ENCODE data around the gene PCDH9.

Gene PCDH9

GRCh38 chr13:66974889-66975288 lies 255.2 kb downstream of the PCDH9 start:
- Histone ChIP-seq H3K9me3 (ENCODE audit: control insufficient read depth, insufficient read depth, low read length) (no peaks in the 10 kb centered on the region), H3K36me3 (ENCODE audit: control insufficient read depth, insufficient read depth, low read length) (no peaks in the 10 kb centered on the region), H3K9ac (ENCODE audit: low read depth, low read length) (no peak overlapping the region), H3K27me3 (ENCODE audit: control insufficient read depth, insufficient read depth, low read length) (no peaks in the 10 kb centered on the region), H3K4me3 (ENCODE audit: low read depth, low read length) (no peak overlapping the region), H3K4me1 (ENCODE audit: control insufficient read depth, insufficient read depth, low read length) (peaks cover 4% of the 10 kb centered on the region)

- Histone ChIP-seq H3K4me3 (ENCODE audit: low read depth, low read length) (no peak overlapping the region), H3K4me1 (ENCODE audit: control insufficient read depth, insufficient read depth, low read length) (peaks cover 4% of the 10 kb centered on the region), H3K36me3 (ENCODE audit: control insufficient read depth, insufficient read depth, low read length) (no peaks in the 10 kb centered on the region), H3K9me3 (ENCODE audit: control insufficient read depth, insufficient read depth, low read length) (no peaks in the 10 kb centered on the region), H3K27me3 (ENCODE audit: control insufficient read depth, insufficient read depth, low read length) (no peaks in the 10 kb centered on the region), H3K9ac (ENCODE audit: low read depth, low read length) (no peak overlapping the region)
Measured at GRCh38 chr13:66974174-66974573, 256.0 kb downstream of the PCDH9 start.

- Histone ChIP-seq H3K4me3 (ENCODE audit: low read depth, low read length) (no peak overlapping the region), H3K9me3 (ENCODE audit: control insufficient read depth, insufficient read depth, low read length) (no peaks in the 10 kb centered on the region), H3K36me3 (ENCODE audit: control insufficient read depth, insufficient read depth, low read length) (no peaks in the 10 kb centered on the region)
Measured at GRCh38 chr13:66972659-66973058, 257.5 kb downstream of the PCDH9 start.

GRCh38 chr13:66971004-66971403 lies 259.1 kb downstream of the PCDH9 start:
- H3K9ac ChIP-seq (ENCODE audit: low read depth, low read length), result no peak overlapping the region
- H3K4me3 ChIP-seq (ENCODE audit: low read depth, low read length), result no peak overlapping the region
- no peaks in the 10 kb centered on the region for H3K9me3 ChIP-seq (ENCODE audit: control insufficient read depth, insufficient read depth, low read length)
- no peaks in the 10 kb centered on the region for H3K27me3 ChIP-seq (ENCODE audit: control insufficient read depth, insufficient read depth, low read length)
- H3K36me3 ChIP-seq (ENCODE audit: control insufficient read depth, insufficient read depth, low read length), result no peaks in the 10 kb centered on the region
- peaks cover 4% of the 10 kb centered on the region for H3K4me1 ChIP-seq (ENCODE audit: control insufficient read depth, insufficient read depth, low read length)

More at GRCh38 chr13:66972659-66973058, 257.5 kb downstream of the PCDH9 start:
- Histone ChIP-seq H3K9ac (ENCODE audit: low read depth, low read length) (no peak overlapping the region), H3K4me1 (ENCODE audit: control insufficient read depth, insufficient read depth, low read length) (peaks cover 4% of the 10 kb centered on the region), H3K27me3 (ENCODE audit: control insufficient read depth, insufficient read depth, low read length) (no peaks in the 10 kb centered on the region)

GRCh38 chr13:66969291-66969690 lies 260.8 kb downstream of the PCDH9 start:
- no peaks in the 10 kb centered on the region for H3K27me3 ChIP-seq (ENCODE audit: control insufficient read depth, insufficient read depth, low read length)

GRCh38 chr13:66967811-66968597 lies 262.1 kb downstream of the PCDH9 start:
- Histone ChIP-seq H3K36me3 (ENCODE audit: control insufficient read depth, insufficient read depth, low read length) (no peaks in the 10 kb centered on the region), H3K9me3 (ENCODE audit: control insufficient read depth, insufficient read depth, low read length) (no peaks in the 10 kb centered on the region), H3K27me3 (ENCODE audit: control insufficient read depth, insufficient read depth, low read length) (no peaks in the 10 kb centered on the region), H3K4me3 (ENCODE audit: low read depth, low read length) (no peak overlapping the region), H3K9ac (ENCODE audit: low read depth, low read length) (no peak overlapping the region), H3K4me1 (ENCODE audit: control insufficient read depth, insufficient read depth, low read length) (no peaks in the 10 kb centered on the region)

More at GRCh38 chr13:66969291-66969690, 260.8 kb downstream of the PCDH9 start:
- no peaks in the 10 kb centered on the region for H3K9me3 ChIP-seq (ENCODE audit: control insufficient read depth, insufficient read depth, low read length)
- no peak overlapping the region for H3K9ac ChIP-seq (ENCODE audit: low read depth, low read length)
- no peak overlapping the region for H3K4me3 ChIP-seq (ENCODE audit: low read depth, low read length)
- peaks cover 3% of the 10 kb centered on the region for H3K4me1 ChIP-seq (ENCODE audit: control insufficient read depth, insufficient read depth, low read length)
- no peaks in the 10 kb centered on the region for H3K36me3 ChIP-seq (ENCODE audit: control insufficient read depth, insufficient read depth, low read length)

GRCh38 chr13:66965181-66965580 lies 265.0 kb downstream of the PCDH9 start:
- no peaks in the 10 kb centered on the region for H3K4me1 ChIP-seq (ENCODE audit: control insufficient read depth, insufficient read depth, low read length)
- H3K27me3 ChIP-seq (ENCODE audit: control insufficient read depth, insufficient read depth, low read length), result no peaks in the 10 kb centered on the region
- no peak overlapping the region for H3K4me3 ChIP-seq (ENCODE audit: low read depth, low read length)
- no peaks in the 10 kb centered on the region for H3K9me3 ChIP-seq (ENCODE audit: control insufficient read depth, insufficient read depth, low read length)
- no peak overlapping the region for H3K9ac ChIP-seq (ENCODE audit: low read depth, low read length)
- H3K36me3 ChIP-seq (ENCODE audit: control insufficient read depth, insufficient read depth, low read length), result no peaks in the 10 kb centered on the region

- H3K36me3 ChIP-seq (ENCODE audit: control insufficient read depth, insufficient read depth, low read length), result no peaks in the 10 kb centered on the region
- no peaks in the 10 kb centered on the region for H3K4me1 ChIP-seq (ENCODE audit: control insufficient read depth, insufficient read depth, low read length)
- no peaks in the 10 kb centered on the region for H3K27me3 ChIP-seq (ENCODE audit: control insufficient read depth, insufficient read depth, low read length)
- no peak overlapping the region for H3K4me3 ChIP-seq (ENCODE audit: low read depth, low read length)
- no peaks in the 10 kb centered on the region for H3K9me3 ChIP-seq (ENCODE audit: control insufficient read depth, insufficient read depth, low read length)
- H3K9ac ChIP-seq (ENCODE audit: low read depth, low read length), result no peak overlapping the region
Measured at GRCh38 chr13:66962953-66963352, 267.2 kb downstream of the PCDH9 start.

- no peaks in the 10 kb centered on the region for H3K36me3 ChIP-seq (ENCODE audit: control insufficient read depth, insufficient read depth, low read length)
- no peaks in the 10 kb centered on the region for H3K9me3 ChIP-seq (ENCODE audit: control insufficient read depth, insufficient read depth, low read length)
- no peaks in the 10 kb centered on the region for H3K27me3 ChIP-seq (ENCODE audit: control insufficient read depth, insufficient read depth, low read length)
- no peaks in the 10 kb centered on the region for H3K4me1 ChIP-seq (ENCODE audit: control insufficient read depth, insufficient read depth, low read length)
- H3K4me3 ChIP-seq (ENCODE audit: low read depth, low read length), result no peak overlapping the region
- H3K9ac ChIP-seq (ENCODE audit: low read depth, low read length), result no peak overlapping the region
Measured at GRCh38 chr13:66958611-66959010, 271.5 kb downstream of the PCDH9 start.

GRCh38 chr13:66952507-66952906 lies 277.6 kb downstream of the PCDH9 start:
- H3K27me3 ChIP-seq (ENCODE audit: control insufficient read depth, insufficient read depth, low read length), result no peaks in the 10 kb centered on the region

GRCh38 chr13:66951426-66951825 lies 278.7 kb downstream of the PCDH9 start:
- no peaks in the 10 kb centered on the region for H3K27me3 ChIP-seq (ENCODE audit: control insufficient read depth, insufficient read depth, low read length)
- H3K9me3 ChIP-seq (ENCODE audit: control insufficient read depth, insufficient read depth, low read length), result no peaks in the 10 kb centered on the region
- no peak overlapping the region for H3K9ac ChIP-seq (ENCODE audit: low read depth, low read length)
- peaks cover 33% of the 10 kb centered on the region for H3K4me1 ChIP-seq (ENCODE audit: control insufficient read depth, insufficient read depth, low read length)
- no peak overlapping the region for H3K4me3 ChIP-seq (ENCODE audit: low read depth, low read length)
- H3K36me3 ChIP-seq (ENCODE audit: control insufficient read depth, insufficient read depth, low read length), result no peaks in the 10 kb centered on the region

More at GRCh38 chr13:66952507-66952906, 277.6 kb downstream of the PCDH9 start:
- peaks cover 33% of the 10 kb centered on the region for H3K4me1 ChIP-seq (ENCODE audit: control insufficient read depth, insufficient read depth, low read length)
- H3K9ac ChIP-seq (ENCODE audit: low read depth, low read length), result no peak overlapping the region
- no peak overlapping the region for H3K4me3 ChIP-seq (ENCODE audit: low read depth, low read length)
- no peaks in the 10 kb centered on the region for H3K36me3 ChIP-seq (ENCODE audit: control insufficient read depth, insufficient read depth, low read length)
- H3K9me3 ChIP-seq (ENCODE audit: control insufficient read depth, insufficient read depth, low read length), result no peaks in the 10 kb centered on the region

GRCh38 chr13:66950666-66951065 lies 279.5 kb downstream of the PCDH9 start:
- H3K9ac ChIP-seq (ENCODE audit: low read depth, low read length), result no peak overlapping the region
- no peaks in the 10 kb centered on the region for H3K36me3 ChIP-seq (ENCODE audit: control insufficient read depth, insufficient read depth, low read length)
- no peaks in the 10 kb centered on the region for H3K9me3 ChIP-seq (ENCODE audit: control insufficient read depth, insufficient read depth, low read length)
- no peaks in the 10 kb centered on the region for H3K27me3 ChIP-seq (ENCODE audit: control insufficient read depth, insufficient read depth, low read length)
- no peak overlapping the region for H3K4me3 ChIP-seq (ENCODE audit: low read depth, low read length)
- peaks cover 33% of the 10 kb centered on the region for H3K4me1 ChIP-seq (ENCODE audit: control insufficient read depth, insufficient read depth, low read length)
